Testis (tissue), 3 donors: ENCODE measurements around the gene TSPAN33. TPM values are rescaled to one million over a fixed set of nuclear protein-coding genes. Genes with fewer than 3 reads are reported as not detected.

Experiments
- polyA plus RNA-seq: library from polyadenylated mRNA; stranded (reverse); fragments of 350-450 nt; fragmentation: Illumina TruSeq; extraction: RNeasy Lipid Tissue Mini Kit (QIAGEN cat#74804); gene quantifications from one replicate; pipeline ENCODE4 v1.2.3, GENCODE V29; 2014; ENCODE audit warnings: low read depth, low replicate concordance; ENCODE audit not compliant: insufficient read depth
- small RNA-seq, 2 donors: library from RNA; depleted of rRNA; stranded (forward); fragments of <200 nt; gene quantifications; one replicate each; pipeline ENCODE3, GENCODE V24; 2016
- total RNA-seq, 2 donors: library from RNA; depleted of rRNA; stranded (reverse); fragments of >200 nt; gene quantifications; one replicate each; pipeline ENCODE4 v1.2.3, GENCODE V29; 2016

TSPAN33 gene
- total and polyA plus RNA-seq, 3 donors from 2014 or later: 25.7 to 35.9 (median 35.7) TPM

Small RNA genes within 50 kb of the gene (small RNA-seq; reads per million reads assigned to genes)
- 0 reads per million in 2 donors for gene RNY1P11

Other genes with a start within 250 kb of the TSPAN33 start
- 1 to 10 TPM in 1 of 2 donors, under 1 TPM in 1; 0.68 to 1.2 TPM for gene KCP, start 234.0 kb upstream of the TSPAN33 start, total RNA-seq
- gene KCP, start 234.0 kb upstream of the TSPAN33 start, polyA plus RNA-seq: 1.4 TPM
- gene IRF5, start 206.8 kb upstream of the TSPAN33 start, total RNA-seq: 1 to 10 TPM; 2.9 to 5.6 TPM
- gene IRF5, start 206.8 kb upstream of the TSPAN33 start, polyA plus RNA-seq: 4.6 TPM
- 10 to 100 TPM; 52.5 to 55.5 TPM for gene TNPO3, start 89.6 kb upstream of the TSPAN33 start, total RNA-seq
- 62.8 TPM for gene TNPO3, start 89.6 kb upstream of the TSPAN33 start, polyA plus RNA-seq
- 10 to 100 TPM; 17.7 to 22.8 TPM for gene SMO, start 43.9 kb downstream of the TSPAN33 start, total RNA-seq
- 11.9 TPM for gene SMO, start 43.9 kb downstream of the TSPAN33 start, polyA plus RNA-seq
- gene AHCYL2, start 80.3 kb downstream of the TSPAN33 start, total RNA-seq: 10 to 100 TPM; 46.1 to 61.3 TPM
- 26.4 TPM for gene AHCYL2, start 80.3 kb downstream of the TSPAN33 start, polyA plus RNA-seq